AG10803 (cell line): ENCODE measurements around the gene NOSTRIN.
A peak's percentile ranks its signal among the peaks of the same experiment; 100 is the strongest.
"Not testable (repeated sequence)": the region's sequence is repeated elsewhere in the genome, so short reads cannot be mapped to it uniquely, and the experiment has no call there.

ENCODE experiments used
- DNase-seq: peaks from one replicate; pipeline ENCODE4 v3.0.0; 2010; ENCODE audit warnings: low read depth
- H3K4me3 ChIP-seq: 2 replicates; pipeline ENCODE4 v1.5.1; 2011; ENCODE audit warnings: mild to moderate bottlenecking, low read length, control low read depth
- TF ChIP-seq, protein P1 (sequence below): conservative IDR thresholded peaks from 2 replicates; pipeline ENCODE4 v1.5.1; 2011; ENCODE audit warnings: mild to moderate bottlenecking, low read length, control low read depth, inconsistent platforms

NOSTRIN gene

DNA sequence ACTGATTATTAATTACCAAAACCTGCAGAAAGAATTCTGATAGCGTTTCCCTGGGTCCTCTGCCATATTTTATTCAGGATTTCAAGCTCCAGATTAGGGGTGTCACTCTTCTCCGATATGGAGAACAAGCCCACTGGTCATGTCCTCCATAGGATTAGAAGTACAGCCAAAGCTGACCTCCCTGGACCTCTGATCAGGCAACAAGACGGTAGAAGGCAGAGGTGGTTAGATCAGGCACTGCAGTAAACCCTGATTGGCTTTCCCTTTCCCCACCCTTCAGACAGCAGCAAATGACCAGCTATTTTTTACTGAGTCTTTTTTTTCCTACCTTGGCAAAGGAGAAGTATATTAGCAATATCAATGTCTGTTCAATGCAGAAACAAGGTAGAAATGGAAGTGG, 50.0 kb downstream of the NOSTRIN start:
- no peak for DNase-seq
- no peak overlapping the region for H3K4me3 ChIP-seq
- TF ChIP-seq, protein P1, sequence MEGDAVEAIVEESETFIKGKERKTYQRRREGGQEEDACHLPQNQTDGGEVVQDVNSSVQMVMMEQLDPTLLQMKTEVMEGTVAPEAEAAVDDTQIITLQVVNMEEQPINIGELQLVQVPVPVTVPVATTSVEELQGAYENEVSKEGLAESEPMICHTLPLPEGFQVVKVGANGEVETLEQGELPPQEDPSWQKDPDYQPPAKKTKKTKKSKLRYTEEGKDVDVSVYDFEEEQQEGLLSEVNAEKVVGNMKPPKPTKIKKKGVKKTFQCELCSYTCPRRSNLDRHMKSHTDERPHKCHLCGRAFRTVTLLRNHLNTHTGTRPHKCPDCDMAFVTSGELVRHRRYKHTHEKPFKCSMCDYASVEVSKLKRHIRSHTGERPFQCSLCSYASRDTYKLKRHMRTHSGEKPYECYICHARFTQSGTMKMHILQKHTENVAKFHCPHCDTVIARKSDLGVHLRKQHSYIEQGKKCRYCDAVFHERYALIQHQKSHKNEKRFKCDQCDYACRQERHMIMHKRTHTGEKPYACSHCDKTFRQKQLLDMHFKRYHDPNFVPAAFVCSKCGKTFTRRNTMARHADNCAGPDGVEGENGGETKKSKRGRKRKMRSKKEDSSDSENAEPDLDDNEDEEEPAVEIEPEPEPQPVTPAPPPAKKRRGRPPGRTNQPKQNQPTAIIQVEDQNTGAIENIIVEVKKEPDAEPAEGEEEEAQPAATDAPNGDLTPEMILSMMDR = no peak

DNA sequence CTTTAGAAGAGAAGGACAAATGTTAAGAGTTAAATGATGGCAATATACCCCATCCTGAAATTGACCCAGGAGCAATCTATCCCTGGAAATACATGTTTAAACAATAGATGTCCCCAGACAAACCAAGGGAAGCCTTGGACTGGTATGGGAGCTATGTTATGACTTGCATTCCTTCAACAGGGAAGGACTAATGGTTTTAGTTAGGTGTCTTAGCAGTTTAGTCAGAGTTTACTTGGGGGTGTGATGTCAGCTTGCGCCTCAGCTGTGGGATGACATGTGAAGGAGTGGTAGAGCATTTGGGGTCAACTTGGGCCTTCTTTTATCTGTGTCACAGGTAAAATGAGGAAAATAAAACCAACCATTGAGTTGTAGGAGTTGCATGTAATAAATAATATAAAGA, 51.0 kb downstream of the NOSTRIN start:
- TF ChIP-seq, protein P1 = no peak
- DNase-seq = no peak
- H3K4me3 ChIP-seq = no peak overlapping the region

DNA sequence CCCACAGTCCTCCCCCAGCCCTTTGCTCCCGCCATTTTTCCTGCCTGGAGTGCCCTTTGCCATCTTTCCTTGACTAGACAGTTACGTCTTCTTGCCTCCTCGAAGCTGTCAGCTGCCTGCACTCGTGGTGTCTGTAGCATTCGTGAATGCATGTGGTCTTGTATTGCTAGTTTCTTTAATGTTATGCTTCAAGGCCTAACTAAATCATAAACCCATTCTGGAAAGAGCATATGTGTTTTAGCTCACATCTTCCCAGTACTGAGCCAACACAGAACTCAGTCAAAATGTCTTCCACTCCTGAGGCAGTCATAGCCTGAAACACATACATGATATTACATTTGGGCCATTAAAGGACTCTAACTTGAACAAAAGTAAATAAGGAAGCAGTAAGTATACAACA, 52.2 kb downstream of the NOSTRIN start:
- no peak overlapping the region for H3K4me3 ChIP-seq
- TF ChIP-seq, protein P1 = no peak
- no peak for DNase-seq

DNA sequence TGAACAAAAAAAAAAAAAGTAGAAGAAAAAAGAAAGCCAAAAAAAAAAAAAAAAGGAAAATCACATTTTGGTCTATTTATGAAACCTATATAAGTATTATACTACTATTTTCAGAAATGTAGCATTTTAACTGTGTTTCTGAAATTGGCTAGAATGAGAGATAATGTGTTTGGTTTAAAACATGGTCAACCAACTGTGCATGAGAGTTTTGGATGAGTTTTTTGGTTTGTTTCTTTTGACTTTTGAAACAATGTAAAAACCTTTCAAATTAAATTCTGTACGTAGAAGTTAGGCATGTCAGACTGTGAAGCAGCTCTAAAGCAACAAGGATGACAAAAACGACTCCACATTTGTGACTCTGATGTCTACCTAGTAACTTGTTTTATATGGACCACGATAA, 53.2 kb downstream of the NOSTRIN start:
- no peak for DNase-seq
- TF ChIP-seq, protein P1 = no peak
- H3K4me3 ChIP-seq = no peak overlapping the region

DNA sequence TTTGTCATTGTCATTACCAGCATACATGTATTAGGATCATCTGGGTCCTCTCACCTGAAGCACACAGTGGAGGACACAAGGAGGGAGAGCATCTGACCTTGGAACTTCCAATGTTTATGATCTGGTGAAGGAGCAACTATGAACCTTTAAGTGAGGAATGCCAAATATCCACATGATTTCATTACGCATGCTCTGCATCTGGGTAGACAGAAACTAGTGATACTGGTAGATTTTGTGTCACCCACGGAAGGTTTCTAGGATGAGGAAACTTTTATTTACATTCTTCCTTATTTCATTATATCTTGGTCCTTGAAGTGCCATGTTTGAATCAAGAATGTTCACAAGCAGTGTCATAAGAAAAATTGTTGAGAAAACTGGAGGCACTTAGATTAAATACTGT, 55.7 kb downstream of the NOSTRIN start:
- H3K4me3 ChIP-seq = no peak overlapping the region
- TF ChIP-seq, protein P1 = no peak
- peak; percentile 9 for DNase-seq

DNA sequence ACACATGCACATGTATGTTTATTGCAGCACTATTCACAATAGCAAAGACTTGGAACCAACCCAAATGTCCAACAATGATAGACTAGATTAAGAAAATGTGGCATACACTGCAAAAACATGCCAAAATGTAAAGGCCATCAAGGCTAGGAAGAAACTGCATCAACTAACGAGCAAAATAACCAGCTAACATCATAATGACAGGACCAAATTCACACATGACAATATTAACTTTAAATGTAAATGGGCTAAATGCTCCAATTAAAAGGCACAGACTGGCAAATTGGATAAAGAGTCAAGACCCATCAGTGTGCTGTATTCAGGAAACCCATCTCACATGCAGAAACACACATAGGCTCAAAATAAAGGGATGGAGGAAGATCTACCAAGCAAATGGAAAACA, 64.7 kb downstream of the NOSTRIN start:
- not testable (repeated sequence) for DNase-seq, H3K4me3 ChIP-seq

DNA sequence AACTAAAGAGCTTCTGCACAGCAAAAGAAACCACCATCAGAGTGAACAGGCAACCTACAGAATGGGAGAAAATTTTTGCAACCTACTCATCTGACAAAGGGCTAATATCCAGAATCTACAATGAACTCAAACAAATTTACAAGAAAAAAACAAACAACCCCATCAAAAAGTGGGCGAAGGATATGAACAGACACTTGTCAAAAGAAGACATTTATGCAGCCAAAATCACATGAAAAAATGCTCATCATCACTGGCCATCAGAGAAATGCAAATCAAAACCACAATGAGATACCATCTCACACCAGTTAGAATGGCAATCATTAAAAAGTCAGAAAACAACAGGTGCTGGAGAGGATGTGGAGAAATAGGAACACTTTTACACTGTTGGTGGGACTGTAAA, 67.9 kb downstream of the NOSTRIN start:
- H3K4me3 ChIP-seq, DNase-seq: not testable (repeated sequence)

DNA sequence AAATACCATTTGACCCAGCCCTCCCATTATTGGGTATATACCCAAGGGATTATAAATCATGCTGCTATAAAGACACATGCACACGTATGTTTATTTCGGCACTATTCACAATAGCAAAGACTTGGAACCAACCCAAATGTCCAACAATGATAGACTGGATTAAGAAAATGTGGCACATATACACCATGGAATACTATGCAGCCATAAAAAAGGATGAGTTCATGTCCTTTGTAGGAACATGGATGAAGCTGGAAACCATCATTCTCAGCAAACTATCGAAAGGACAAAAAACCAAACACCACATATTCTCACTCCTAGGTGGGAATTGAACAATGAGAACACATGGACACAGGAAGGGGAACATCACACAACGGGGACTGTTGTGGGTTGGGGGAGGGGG, 68.4 kb downstream of the NOSTRIN start:
- DNase-seq, H3K4me3 ChIP-seq: not testable (repeated sequence)

DNA sequence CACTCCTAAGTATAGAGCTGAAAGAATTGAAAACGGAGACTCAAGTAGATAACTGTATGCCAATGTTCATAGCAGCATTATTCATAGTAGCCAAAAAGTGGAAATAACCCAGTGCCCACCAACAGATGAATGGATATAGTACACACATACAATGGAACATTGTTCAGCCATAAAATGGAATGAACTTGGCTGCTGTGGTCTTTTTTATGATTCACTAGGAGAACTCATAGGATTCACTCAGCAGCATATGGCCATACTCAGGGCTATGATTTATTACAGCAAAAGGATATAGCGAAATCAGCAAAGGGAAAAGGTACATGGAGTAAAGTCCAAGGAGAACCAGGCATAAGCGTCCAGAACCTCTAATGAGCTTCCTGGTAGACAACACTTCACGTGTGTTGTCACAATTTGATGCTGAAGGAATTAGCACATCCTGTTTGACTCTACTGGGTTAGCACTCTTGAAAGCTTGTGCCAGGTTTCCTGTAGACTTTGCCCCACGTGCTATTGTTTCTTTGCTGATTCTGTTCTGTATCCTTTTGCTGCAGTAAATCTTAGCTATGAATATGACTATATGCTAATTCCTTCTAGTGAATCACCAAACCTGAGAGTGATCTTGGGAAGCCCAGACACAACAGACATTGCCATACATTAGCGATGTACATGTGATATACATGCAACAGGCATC, 72.1 kb downstream of the NOSTRIN start:
- no peak overlapping the region for H3K4me3 ChIP-seq
- DNase-seq = no peak
- TF ChIP-seq, protein P1 = no peak

DNA sequence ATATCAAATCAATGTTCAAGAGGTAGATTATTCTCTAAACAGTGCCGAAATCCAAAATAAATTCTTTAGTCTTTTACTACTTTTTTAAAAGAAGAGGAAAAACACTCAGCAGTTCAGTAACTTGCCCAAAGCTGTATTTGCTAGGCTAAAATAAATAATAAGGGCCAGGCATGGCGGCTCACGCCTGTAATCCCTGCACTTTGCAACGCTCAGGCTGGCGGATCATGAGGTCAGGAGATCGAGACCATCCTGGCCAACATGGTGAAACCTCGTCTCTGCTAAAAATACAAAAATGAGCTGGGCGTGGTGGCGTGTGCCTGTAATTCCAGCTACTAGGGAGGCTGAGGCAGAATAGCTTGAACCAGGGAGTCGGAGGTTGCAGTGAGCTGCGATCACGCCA, 79.7 kb downstream of the NOSTRIN start:
- not testable (repeated sequence) for H3K4me3 ChIP-seq, DNase-seq
